Measurements from ENCODE around the gene CHCHD5.

GRCh38 chr2:112618383-112618782 is 34.0 kb downstream of the CHCHD5 start:
- TF ChIP-seq, protein P1, sequence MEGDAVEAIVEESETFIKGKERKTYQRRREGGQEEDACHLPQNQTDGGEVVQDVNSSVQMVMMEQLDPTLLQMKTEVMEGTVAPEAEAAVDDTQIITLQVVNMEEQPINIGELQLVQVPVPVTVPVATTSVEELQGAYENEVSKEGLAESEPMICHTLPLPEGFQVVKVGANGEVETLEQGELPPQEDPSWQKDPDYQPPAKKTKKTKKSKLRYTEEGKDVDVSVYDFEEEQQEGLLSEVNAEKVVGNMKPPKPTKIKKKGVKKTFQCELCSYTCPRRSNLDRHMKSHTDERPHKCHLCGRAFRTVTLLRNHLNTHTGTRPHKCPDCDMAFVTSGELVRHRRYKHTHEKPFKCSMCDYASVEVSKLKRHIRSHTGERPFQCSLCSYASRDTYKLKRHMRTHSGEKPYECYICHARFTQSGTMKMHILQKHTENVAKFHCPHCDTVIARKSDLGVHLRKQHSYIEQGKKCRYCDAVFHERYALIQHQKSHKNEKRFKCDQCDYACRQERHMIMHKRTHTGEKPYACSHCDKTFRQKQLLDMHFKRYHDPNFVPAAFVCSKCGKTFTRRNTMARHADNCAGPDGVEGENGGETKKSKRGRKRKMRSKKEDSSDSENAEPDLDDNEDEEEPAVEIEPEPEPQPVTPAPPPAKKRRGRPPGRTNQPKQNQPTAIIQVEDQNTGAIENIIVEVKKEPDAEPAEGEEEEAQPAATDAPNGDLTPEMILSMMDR (conservative IDR thresholded peaks at IDR 0.05; ENCODE audit: low read depth, low read length), result no peak
- no peak for TF ChIP-seq EZH2 (IDR thresholded peaks at IDR 0.05; ENCODE audit: low read length, unreplicated experiment)
